ENCODE measurements around the gene FBXO44.
A peak's percentile ranks its signal among the peaks of the same experiment; 100 is the strongest.

FBXO44 gene

DNA sequence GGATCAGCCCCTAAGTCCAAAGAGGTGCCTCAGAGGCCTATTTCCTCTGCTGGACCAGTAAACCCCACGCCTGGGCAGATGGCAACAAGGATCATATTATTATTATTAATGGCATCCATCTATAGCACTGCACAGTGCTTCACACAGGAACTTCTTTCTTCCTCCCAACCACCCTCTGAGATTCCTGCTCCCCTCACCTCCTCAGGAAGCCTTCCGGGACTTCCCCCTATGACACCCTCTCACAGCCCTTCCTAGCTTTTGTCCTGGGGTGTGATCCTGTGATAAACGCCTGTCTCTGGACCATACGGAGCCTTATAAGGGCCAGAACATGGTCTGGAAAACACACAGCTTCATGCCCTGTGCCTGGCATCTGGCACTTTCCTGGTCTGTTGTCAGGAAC is 3.7 kb upstream of the FBXO44 start:
- no peaks in the 10 kb centered on the region for H3K9me3 ChIP-seq (ENCODE audit: low read length)
- peak overlapping the region; percentile 39; the same call in 1 of the 2 replicates for H3K9ac ChIP-seq (ENCODE audit: low read length)
- H3K9me2 ChIP-seq (ENCODE audit: low read depth, low read length), result no peaks in the 10 kb centered on the region
- TF ChIP-seq, protein P1, sequence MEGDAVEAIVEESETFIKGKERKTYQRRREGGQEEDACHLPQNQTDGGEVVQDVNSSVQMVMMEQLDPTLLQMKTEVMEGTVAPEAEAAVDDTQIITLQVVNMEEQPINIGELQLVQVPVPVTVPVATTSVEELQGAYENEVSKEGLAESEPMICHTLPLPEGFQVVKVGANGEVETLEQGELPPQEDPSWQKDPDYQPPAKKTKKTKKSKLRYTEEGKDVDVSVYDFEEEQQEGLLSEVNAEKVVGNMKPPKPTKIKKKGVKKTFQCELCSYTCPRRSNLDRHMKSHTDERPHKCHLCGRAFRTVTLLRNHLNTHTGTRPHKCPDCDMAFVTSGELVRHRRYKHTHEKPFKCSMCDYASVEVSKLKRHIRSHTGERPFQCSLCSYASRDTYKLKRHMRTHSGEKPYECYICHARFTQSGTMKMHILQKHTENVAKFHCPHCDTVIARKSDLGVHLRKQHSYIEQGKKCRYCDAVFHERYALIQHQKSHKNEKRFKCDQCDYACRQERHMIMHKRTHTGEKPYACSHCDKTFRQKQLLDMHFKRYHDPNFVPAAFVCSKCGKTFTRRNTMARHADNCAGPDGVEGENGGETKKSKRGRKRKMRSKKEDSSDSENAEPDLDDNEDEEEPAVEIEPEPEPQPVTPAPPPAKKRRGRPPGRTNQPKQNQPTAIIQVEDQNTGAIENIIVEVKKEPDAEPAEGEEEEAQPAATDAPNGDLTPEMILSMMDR (IDR thresholded peaks at IDR 0.05; ENCODE audit: low read length), result no peak
- no peak for TF ChIP-seq EZH2 (IDR thresholded peaks at IDR 0.05; ENCODE audit: borderline replicate concordance, low read length)
- H2AFZ ChIP-seq (ENCODE audit: low read length), result no peak overlapping the region
- H4K20me1 ChIP-seq (ENCODE audit: insufficient read depth, low read length), result no peaks in the 10 kb centered on the region
- no peaks in the 10 kb centered on the region for H3K27me3 ChIP-seq (ENCODE audit: insufficient read depth, low read length)
- no peak overlapping the region for H3K27ac ChIP-seq (ENCODE audit: low read depth, low read length, poor library complexity, severe bottlenecking)
- H3K4me2 ChIP-seq (ENCODE audit: low read length), result peak overlapping the region; percentile 61
- peak overlapping the region; percentile 47 for H3K4me3 ChIP-seq (ENCODE audit: low read depth, low read length, poor library complexity, severe bottlenecking)
- H3K79me2 ChIP-seq (ENCODE audit: insufficient read depth, low read length), result no peaks in the 10 kb centered on the region
- H3K36me3 ChIP-seq (ENCODE audit: insufficient read depth, low read length), result no peaks in the 10 kb centered on the region
- H3F3A ChIP-seq (ENCODE audit: insufficient read depth, low read length), result no peaks in the 10 kb centered on the region
- peaks cover 30% of the 10 kb centered on the region for H3K4me1 ChIP-seq (ENCODE audit: insufficient read depth, low read length, severe bottlenecking)

DNA sequence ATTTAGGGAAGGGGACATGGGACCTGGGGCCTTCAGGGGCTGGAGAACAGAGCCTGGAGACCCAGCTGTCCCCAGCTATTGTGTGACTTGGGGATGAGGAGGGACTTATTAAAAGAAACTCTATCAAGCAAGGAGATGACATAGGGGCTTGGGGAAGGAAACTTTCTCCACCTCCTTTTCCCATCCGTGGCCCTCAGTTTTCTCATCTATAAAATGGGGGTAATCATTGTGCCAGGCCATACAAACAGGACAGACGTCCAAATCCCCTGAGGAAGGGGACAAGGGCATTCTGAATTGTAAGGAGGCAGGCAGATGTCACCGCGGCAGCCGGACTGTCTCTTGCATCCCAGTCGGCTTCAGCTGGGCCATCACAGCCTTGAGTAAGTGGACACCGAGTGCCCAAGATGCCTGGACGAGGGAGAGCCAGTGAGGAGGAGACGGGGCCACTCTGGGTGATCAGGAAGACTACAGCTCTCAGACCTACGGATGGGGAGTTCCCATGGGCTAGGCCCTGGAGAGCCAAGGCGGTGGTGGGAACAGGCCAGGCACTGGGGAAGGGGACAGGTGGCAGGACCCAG is 2.4 kb upstream of the FBXO44 start:
- Histone ChIP-seq H3K4me3 (ENCODE audit: low read depth, low read length, poor library complexity, severe bottlenecking) (no peak overlapping the region), H3K36me3 (ENCODE audit: insufficient read depth, low read length) (peaks cover 7% of the 10 kb centered on the region), H3K4me1 (ENCODE audit: insufficient read depth, low read length, severe bottlenecking) (peaks cover 30% of the 10 kb centered on the region), H3K9me3 (ENCODE audit: low read length) (no peaks in the 10 kb centered on the region), H3K9me2 (ENCODE audit: low read depth, low read length) (no peaks in the 10 kb centered on the region), H3F3A (ENCODE audit: insufficient read depth, low read length) (no peaks in the 10 kb centered on the region), H2AFZ (ENCODE audit: low read length) (no peak overlapping the region), H3K27me3 (ENCODE audit: insufficient read depth, low read length) (no peaks in the 10 kb centered on the region), H3K4me2 (ENCODE audit: low read length) (no peak overlapping the region), H3K9ac (ENCODE audit: low read length) (no peak overlapping the region), H4K20me1 (ENCODE audit: insufficient read depth, low read length) (no peaks in the 10 kb centered on the region), H3K79me2 (ENCODE audit: insufficient read depth, low read length) (no peaks in the 10 kb centered on the region), H3K27ac (ENCODE audit: low read depth, low read length, poor library complexity, severe bottlenecking) (no peak overlapping the region)
- TF ChIP-seq, protein P1 (IDR thresholded peaks at IDR 0.05; ENCODE audit: low read length), result no peak
- no peak for TF ChIP-seq EZH2 (IDR thresholded peaks at IDR 0.05; ENCODE audit: borderline replicate concordance, low read length)

DNA sequence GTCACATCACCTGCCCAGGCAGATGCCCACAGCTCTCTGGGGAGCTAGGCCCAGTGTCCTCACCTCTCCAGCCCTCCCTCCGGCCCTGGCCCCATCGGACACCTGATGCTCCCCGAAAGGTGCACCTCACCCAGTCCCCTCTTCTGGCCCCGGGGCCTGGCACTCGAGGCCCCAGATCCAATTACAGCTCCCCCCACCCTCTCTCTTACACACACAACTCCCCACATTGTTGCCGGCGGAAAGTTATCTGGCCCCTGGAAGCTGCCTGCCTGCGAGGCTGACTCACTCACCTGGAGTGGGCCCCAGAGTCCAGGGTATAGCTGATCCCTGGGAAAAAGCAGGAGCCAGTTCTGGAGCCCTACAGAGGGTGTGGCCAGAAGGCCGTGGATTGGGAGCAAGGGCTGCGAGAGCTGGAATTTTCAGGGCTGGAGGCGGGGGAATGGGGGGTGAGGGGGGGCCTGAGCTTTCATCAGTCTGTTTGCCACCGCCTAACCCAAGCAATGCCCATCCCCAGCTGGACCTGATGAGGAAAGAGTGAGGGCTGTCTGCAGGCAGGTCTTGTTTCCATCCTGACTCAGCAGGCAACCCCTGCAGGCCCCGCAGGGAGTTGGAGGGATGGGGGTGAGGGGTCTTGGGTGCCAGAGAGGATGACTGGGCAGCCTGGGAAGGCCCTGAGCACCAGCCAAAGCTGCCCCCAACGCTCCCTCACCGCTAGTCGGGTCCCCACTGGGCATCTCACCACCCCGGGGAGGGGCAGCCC is 1.4 kb upstream of the FBXO44 start:
- H3F3A ChIP-seq (ENCODE audit: insufficient read depth, low read length), result no peaks in the 10 kb centered on the region
- H3K4me3 ChIP-seq (ENCODE audit: low read depth, low read length, poor library complexity, severe bottlenecking), result no peak overlapping the region
- H3K9me3 ChIP-seq (ENCODE audit: low read length), result no peaks in the 10 kb centered on the region
- peaks cover 30% of the 10 kb centered on the region for H3K4me1 ChIP-seq (ENCODE audit: insufficient read depth, low read length, severe bottlenecking)
- TF ChIP-seq EZH2 (IDR thresholded peaks at IDR 0.05; ENCODE audit: borderline replicate concordance, low read length), result no peak
- TF ChIP-seq, protein P1 (IDR thresholded peaks at IDR 0.05; ENCODE audit: low read length), result no peak
- no peak overlapping the region for H3K9ac ChIP-seq (ENCODE audit: low read length)
- no peak overlapping the region for H2AFZ ChIP-seq (ENCODE audit: low read length)
- peaks cover 14% of the 10 kb centered on the region for H3K36me3 ChIP-seq (ENCODE audit: insufficient read depth, low read length)
- H3K9me2 ChIP-seq (ENCODE audit: low read depth, low read length), result no peaks in the 10 kb centered on the region
- no peak overlapping the region for H3K4me2 ChIP-seq (ENCODE audit: low read length)
- no peaks in the 10 kb centered on the region for H4K20me1 ChIP-seq (ENCODE audit: insufficient read depth, low read length)
- H3K27ac ChIP-seq (ENCODE audit: low read depth, low read length, poor library complexity, severe bottlenecking), result no peak overlapping the region
- no peaks in the 10 kb centered on the region for H3K79me2 ChIP-seq (ENCODE audit: insufficient read depth, low read length)
- no peaks in the 10 kb centered on the region for H3K27me3 ChIP-seq (ENCODE audit: insufficient read depth, low read length)
